ENCODE measurements around the gene RIPPLY1.

The RIPPLY1 gene

DNA sequence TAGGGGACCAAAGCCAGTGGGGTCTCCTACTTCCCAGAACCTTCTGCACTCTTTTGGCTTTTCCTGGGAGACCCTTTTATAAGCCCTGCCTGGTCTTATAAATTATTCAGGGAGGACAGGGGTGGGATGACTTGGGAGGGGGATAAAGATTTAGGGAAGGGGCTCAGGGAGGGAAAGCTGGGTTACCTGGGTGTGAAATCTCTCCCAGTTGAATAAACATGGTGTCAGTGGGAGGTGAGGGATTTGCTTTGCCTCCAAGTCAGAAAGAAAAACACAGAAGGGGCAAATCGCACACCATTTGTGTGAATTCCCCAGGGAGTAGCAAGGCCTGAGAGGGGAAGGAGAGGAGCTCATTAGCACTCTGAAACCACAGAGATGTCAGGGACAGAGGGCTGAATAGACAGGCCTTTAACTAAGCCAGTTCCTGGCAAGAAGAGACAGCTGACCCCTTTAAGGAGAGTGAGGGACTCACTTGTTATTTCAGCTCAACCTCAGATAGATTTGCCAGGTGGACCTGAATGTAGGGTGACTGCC, at the start of gene RIPPLY1:
Gene RIPPLY1 (minus strand): TSS at position 51 of the 534 bp plus-strand sequence. CDS start 54 bp downstream, outside the sequence.
- no peak for FAIRE-seq

DNA sequence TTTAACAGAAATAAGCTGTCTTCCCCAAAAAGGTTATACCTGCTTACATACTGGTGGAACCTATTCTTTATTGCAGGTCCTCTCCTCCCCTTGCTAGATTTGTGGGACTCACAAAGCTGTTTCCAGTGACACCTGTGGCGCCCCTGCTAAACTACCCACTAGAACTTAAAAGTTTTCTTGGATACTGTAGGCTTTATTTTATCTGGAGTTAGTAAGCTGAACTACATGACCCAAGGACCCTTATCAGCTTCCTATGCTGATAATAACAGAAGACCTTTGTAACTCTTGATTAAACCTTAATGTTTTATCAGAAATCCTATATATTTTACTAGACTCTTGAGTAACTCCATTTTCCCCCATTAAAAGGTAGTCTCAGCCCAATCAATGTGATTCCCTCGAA, 49.4 kb upstream of the RIPPLY1 start:
- no peak for FAIRE-seq

- FAIRE-seq = no peak
Observed at GRCh38 chrX:106952089-106952488, 48.9 kb upstream of the RIPPLY1 start.

- no peak for FAIRE-seq
Observed at GRCh38 chrX:106951230-106951629, 48.1 kb upstream of the RIPPLY1 start.

GRCh38 chrX:106950381-106950780, 47.2 kb upstream of the RIPPLY1 start:
- no peak for FAIRE-seq

GRCh38 chrX:106949366-106949765, 46.2 kb upstream of the RIPPLY1 start:
- FAIRE-seq = no peak

DNA sequence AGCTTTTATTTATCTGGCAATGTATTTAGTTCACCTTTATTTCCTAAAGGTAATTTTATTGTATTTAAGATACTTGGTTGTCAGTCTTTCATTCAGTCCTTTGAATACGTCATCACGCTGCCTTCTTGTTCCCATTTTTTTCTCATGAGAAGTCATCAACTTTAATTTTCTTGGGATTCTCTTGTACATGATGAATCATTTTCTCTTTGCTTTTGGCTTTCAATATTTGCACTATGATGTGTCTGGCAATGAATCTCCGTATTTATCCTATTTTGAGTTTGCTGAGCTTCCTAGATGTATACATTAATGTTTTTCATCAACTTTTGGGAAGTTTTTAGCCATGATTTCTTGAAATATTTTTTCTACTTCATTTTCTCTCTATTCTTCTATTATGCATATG, 45.5 kb upstream of the RIPPLY1 start:
- FAIRE-seq = no peak

DNA sequence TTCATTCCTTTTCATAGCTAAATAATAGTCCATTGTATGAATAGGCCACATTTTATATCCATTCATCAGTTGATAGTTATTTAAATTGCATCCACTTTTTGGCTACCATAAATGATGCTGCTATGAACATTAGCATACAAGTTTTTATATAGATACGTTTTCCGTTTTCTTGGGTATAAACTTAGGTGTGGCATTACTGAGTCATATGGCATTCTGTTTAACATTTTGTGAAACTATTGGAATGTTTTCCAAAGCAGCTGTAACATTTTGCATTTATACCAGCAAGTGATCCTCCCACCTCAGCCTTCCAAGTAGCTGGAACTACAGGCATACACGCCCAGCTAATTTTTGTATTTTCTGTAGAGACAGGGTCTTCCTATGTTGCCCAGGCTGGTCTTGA, 43.3 kb upstream of the RIPPLY1 start:
- FAIRE-seq = no peak

GRCh38 chrX:106940068-106940467, 36.9 kb upstream of the RIPPLY1 start:
- no peak for FAIRE-seq

DNA sequence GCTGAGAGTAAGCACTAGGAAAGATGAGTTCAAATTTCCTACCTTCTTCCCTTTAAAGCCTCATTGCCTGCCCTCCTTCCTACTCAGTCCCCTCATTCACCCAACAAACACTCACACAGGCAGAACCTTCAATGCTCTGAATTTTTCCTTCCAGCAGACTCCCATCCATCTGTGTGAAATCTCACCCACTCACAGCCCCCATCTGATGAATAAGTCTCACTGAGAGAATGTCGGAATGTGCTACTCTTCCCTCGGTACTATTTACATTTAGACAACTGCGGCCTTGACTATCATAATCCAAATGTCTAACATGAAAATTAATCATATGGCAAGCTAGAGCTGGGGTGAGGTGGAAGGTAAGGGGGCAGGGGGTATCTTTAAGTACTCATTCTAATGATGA, 36.4 kb upstream of the RIPPLY1 start:
- FAIRE-seq = no peak

DNA sequence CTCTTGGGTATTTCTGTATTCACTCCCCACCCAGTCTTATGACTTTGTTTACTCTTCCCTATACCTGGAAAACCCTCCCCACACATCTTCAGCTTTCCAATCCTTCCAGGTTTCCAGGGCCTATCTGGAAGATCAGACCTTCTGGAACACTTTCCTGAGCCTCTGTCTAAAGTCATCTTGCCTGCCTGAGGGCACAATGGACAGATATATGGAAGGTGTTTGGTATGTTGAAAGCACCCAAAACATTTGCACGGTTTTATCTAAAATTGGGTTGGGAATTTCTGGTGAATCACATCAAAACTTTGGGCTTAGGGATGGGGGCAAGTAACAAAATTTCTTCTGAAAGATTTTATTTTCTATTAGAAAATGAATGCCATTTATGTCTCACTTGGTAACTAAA, 33.1 kb upstream of the RIPPLY1 start:
- no peak for FAIRE-seq

- FAIRE-seq = no peak
Observed at GRCh38 chrX:106935175-106935574, 32.0 kb upstream of the RIPPLY1 start.

DNA sequence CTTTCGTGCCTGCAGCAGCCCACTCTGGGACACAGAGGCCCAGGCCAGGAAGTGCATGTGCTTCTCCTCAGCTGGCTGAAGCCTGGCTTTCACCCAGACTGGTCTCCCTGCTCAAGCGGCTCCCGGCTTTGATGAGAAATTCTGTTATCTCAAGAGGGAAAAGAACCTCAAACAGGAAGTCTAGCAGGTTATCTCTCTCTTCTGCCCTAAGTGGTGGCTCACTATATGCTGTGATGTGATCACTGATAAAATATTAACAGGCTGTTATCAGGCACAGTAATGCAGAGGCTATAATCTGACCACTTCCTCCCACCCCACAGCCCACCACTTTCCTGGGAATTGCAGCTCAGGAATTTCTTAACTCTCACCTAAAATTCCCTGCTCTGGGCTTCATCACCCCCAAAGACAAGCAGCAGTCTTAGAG, 30.4 kb upstream of the RIPPLY1 start:
- FAIRE-seq = no peak

- no peak for FAIRE-seq
Observed at GRCh38 chrX:106932960-106933537, 29.9 kb upstream of the RIPPLY1 start.

DNA sequence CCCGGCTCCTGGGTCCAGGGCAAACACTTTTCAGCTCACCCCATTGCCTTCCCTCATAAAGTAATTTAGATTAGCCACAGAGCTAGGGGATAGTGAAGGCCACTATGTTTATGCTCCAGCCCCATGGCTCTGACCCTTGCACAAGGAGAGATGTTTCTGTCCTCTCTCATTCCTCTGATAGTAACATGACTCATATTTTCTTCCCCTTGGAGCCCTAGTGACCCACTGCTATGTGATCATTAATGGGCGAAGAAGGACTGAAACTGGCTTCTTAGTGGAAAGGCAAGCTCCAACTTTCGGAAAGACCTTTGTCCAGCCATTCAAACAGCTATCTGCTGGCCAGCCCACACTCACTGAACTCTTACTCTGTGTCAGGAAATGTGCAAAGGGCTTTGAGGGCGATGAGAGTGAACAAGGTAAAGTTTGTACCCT, 29.4 kb upstream of the RIPPLY1 start:
- FAIRE-seq = no peak

- FAIRE-seq = no peak
Observed at GRCh38 chrX:106931831-106932491, 28.8 kb upstream of the RIPPLY1 start.

- FAIRE-seq = no peak
Observed at GRCh38 chrX:106928227-106928626, 25.1 kb upstream of the RIPPLY1 start.

DNA sequence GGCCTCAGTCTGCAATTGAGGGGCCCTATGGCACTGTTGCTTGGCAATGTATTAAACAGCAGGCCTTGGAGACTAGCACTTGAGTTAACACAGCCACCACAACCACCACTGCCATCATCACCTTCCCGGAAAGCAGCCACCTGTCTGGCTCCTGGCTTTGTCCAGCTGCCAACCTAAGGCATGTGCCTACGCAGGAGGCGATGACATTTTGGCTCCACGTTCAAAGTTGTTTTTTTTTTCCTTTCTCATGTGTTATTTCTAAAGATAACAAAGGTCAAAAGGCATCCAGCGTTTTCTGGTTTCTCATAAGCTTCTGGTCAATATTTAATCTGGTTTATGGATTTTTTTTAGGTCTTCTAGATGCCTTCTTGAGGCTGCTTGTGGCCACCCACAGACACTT, 24.6 kb upstream of the RIPPLY1 start:
- FAIRE-seq = no peak

GRCh38 chrX:106927023-106927422, 23.9 kb upstream of the RIPPLY1 start:
- no peak for FAIRE-seq

DNA sequence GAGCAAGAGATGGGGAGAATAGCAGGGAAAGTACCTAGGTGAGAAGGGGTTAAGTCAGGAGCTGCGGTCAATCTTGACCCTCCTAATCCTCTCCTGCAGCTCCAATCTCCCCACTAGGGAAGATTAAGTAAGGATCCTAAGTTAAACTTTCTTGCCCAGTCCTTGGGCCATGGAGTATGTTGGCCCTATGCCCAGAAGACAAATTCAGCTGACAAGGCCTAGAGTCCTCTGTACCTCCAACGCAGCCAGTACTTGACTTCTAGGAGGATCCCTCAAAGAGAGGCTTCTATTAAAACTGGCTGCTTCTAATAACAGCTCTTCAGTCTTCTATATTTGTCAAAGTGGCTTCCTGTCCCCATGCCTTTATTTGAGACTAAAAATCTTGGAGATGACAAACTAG, 18.5 kb upstream of the RIPPLY1 start:
- no peak for FAIRE-seq

DNA sequence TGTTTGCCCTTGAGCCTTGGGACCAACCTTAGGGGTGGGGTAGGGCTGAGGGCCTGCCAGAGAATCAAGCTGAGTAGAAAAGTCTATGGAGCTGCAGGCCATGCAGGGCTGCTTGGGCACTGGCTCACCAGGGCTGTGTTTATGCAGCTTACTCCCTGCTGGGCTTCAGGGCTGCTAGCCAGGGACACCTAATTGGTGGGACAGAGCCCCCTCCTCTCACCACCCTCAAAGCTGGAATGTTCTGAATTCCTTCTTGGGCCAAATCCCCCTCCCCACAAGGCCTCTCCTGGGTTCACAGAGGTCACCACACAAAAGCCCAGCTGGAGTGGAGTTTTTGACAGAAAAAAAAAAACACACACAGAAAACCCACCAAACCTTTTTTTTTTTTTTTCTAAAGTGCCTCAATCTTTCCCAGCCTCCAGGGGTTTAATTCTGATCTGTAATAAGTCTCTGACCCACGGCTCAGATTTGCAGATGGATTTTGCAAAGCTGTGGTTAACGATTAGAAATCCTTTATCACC, 16.9 kb upstream of the RIPPLY1 start, which contains the start of gene CLDN2:
Gene CLDN2 (plus strand): TSS at position 471 of the 521 bp plus-strand sequence. CDS start 7,827 bp downstream, outside the sequence.
- FAIRE-seq = no peak

GRCh38 chrX:106917830-106918500, 14.8 kb upstream of the RIPPLY1 start:
- FAIRE-seq = no peak

DNA sequence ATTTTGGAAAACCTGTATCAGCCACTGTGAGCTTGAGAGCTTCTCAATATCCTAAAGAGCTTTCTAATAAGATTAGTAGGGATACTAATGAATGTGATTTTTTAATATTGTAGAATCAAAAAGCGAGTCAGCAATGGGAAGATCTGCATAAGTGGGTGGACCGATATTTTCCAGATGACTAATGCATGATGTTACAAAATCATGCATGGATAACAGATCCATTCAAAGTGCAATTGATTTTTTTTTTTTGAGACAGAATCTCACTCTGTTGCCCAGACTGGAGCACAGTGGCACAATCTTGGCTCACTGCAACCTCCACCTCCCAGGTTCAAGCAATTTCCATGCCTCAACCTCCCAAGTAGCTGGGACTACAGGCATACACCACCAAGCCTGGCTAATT, 9.7 kb upstream of the RIPPLY1 start:
- no peak for FAIRE-seq

DNA sequence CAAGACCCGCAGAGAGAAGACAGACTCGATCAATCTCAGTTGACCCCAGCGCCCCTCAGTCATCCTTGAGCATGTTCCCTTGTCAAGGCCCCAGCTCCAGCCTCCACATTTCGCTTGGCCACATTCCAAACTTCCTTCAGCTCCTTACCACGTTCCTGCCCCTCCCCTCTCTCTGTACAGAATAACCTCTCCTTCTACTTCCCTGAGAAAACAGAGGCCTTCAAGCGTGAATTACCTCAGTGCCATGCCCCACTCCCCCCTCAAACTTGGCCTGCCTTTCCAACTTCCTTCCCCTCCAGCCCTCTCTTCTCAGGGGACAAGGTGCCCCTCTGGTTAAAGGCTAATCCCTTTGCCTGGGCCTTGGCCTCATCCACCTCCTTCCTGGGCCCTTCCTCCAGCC, 3.2 kb upstream of the RIPPLY1 start:
- no peak for FAIRE-seq

Data from TTC549 (cell line).